Hematopoietic multipotent progenitor cell treated with erythropoietin and hydrocortisone succinate and interleukin-3 and kit ligand, for 8 days (in vitro differentiated cells): ENCODE results near the gene TFRC.
"Not testable (repeated sequence)": the region's sequence is repeated elsewhere in the genome, so short reads cannot be mapped to it uniquely, and the experiment has no call there.

Experiments used
- DNase-seq: peaks from one replicate; pipeline ENCODE4 v3.0.0-alpha.2; 2015

The TFRC gene

GRCh38 chr3:196002721-196003120 lies 79.2 kb downstream of the TFRC start:
- not testable (repeated sequence) for DNase-seq

- DNase-seq, result not testable (repeated sequence)
These were observed 80.7 kb downstream of the TFRC start for GRCh38 chr3:196001240-196001639.

GRCh38 chr3:196000360-196000950 lies 81.4 kb downstream of the TFRC start:
- not testable (repeated sequence) for DNase-seq

- no peak for DNase-seq
These were observed 82.0 kb downstream of the TFRC start for GRCh38 chr3:195999896-196000295.
